HG03196 (cell line): Measurements from ENCODE around the gene NUTM1.
A peak's percentile ranks its signal among the peaks of the same experiment; 100 is the strongest.
"Not testable (repeated sequence)": the region's sequence is repeated elsewhere in the genome, so short reads cannot be mapped to it uniquely, and the experiment has no call there.

Source experiments
- ATAC-seq: cut with Tn5 transposase; IDR thresholded peaks from one replicate; pipeline ENCODE4 v1.9.1; 2021; ENCODE audit not compliant: unreplicated experiment

Gene NUTM1

DNA sequence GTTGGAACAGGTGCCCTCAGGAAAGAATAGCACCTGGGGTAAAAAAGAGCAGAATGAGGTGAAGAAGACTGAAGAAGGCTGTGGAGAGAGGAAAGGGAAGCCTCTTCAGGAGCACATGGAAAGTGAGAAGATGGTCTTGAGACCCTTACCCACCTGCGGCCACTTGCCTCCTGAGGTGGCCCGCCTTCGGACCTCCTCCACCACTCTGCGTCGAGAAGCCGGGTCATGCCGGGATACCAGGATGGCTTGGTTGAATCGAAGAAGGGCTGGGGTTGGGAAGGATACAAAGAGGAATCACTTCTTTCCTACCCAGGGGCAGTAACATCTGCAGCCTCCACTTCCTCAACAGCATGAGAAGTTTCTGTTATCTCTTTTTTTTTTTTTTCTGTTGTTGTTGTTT lies 20.9 kb downstream of the NUTM1 start:
- ATAC-seq = no peak

GRCh38 chr15:34365091-34365825 lies 22.1 kb downstream of the NUTM1 start:
- no peak for ATAC-seq

- ATAC-seq = no peak
These were observed 22.7 kb downstream of the NUTM1 start for GRCh38 chr15:34365836-34366235.

DNA sequence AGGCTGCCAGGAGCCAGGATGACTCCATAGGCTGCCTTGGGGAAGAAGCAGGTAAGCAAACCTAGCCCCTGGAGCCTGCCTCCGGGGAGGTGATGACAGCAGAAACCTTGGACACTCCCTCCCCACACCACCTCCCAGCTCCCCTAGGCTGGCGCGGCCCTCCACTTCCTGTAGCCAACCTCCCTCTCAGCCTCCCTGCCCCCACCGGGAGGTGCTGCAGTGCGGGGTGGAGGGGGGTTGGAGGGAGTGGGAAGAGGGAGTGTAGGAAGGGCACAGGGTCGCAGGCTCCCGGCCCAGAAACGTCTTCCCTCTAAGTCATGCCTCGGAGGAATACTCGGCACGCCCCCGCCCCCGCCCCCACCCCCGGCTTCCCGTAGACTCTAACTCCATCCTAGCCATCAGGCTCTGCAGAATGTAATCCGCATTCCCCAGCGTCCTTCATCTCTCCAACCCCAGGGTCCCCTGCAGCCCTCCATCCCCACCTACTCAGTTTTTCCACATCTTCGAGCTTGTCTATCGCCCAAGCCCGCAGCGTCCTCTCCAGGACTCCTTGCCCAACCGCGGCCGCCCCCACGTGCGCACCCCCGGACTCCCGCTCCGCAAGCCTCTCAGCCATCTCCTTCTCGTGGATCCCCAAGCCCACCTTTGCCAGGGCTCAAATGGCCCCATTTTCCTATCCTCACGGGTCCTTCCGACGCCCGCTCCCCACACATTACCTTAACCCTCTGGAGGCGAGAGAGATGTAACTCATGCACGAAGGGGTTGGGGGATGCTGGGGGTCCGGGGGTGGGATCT lies 23.4 kb downstream of the NUTM1 start:
- ATAC-seq = peak; percentile 33

DNA sequence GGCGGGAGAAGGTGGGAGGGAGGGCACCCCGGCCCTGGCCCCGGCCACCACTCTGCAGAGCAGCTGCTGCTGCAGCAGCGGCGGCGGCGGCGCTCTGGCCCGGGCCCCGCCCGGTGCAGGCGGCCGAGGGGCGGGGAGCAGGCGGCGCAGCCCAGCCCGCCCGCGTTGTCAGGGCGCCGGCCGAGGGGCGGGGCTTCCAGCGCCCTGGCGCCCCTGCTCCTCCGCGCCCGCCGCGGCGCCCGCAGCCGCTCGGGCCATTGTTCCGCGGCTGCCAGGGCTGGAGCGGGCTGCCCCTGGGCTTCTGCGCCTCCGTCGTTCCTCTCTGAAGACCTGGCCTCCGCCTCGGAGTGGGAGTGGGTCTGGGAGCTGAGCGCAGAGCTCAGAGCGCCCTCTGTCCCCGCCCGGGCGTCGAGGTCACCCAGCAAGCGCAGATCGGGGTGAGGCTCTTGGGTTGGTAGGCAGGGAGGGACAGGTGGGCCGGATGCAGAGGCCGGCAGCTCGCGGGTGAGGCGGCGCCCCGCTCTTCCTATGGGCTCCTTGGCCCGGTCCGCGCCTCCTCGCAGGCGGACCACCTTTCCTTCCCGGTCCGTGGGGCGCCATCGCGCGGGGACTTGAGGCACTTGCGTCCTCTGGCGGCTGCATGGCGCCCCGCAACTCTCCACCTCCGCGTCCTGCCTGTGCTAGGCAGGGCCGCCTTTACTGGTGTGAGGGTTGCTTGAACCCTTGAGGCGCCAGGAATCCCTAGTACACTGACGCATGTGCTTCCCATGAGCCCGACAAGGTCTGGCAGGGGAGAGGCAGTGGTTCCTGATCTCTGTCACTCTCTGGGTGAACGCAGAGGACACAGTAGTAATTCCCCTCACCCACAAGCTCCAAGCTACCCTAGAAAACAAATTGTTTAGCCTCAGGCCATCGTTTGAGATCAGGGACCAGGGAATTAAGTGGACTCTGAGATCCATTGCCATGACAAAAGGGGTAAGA lies 24.3 kb downstream of the NUTM1 start, which contains the start of gene LPCAT4:
TSS of gene LPCAT4 (minus strand) at position 96 of the 981 bp plus-strand sequence. CDS start 96 bp downstream, outside the sequence.
- ATAC-seq = peak; percentile 75

GRCh38 chr15:34370129-34370528 lies 27.0 kb downstream of the NUTM1 start:
- ATAC-seq = no peak

DNA sequence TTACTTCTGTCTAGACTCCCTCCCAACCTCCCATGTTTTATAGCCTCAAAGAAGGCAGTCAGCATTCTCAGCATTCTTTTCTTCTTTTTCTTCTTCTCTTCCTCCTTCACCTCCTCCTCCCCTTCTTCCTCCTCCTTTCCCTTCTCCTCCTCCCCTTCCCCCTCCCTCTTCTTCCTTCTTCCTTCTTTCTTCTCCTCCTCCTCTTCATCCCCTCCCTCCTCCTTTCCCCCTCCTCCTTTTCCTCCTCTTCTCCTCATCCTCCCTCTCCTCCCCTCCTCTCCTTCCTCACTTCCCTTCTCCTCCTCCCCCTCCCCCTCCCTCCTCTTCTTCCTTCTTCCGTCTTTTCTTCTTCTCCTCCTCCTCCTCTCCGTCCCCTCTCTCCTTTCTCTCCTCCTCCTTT lies 27.5 kb downstream of the NUTM1 start:
- no peak for ATAC-seq

DNA sequence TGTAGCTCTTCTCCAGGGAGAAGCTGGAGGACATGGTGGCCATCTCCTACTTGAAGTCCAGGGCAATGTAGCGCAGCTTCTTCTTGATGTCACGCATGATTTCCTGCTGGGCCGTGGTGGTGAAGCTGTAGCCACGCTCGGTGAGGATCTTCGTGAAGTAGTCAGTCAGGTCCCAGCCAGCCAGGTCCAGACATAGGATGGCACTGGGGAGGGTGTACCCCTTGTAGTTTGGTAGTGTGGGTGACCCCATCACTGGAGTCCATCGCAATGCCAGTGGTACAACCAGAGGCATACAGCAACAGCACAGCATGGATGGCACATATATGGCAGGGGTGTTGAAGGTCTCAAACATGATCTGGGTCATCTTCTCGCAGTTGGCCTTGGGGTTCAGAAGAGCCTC lies 30.8 kb downstream of the NUTM1 start:
- ATAC-seq = no peak

DNA sequence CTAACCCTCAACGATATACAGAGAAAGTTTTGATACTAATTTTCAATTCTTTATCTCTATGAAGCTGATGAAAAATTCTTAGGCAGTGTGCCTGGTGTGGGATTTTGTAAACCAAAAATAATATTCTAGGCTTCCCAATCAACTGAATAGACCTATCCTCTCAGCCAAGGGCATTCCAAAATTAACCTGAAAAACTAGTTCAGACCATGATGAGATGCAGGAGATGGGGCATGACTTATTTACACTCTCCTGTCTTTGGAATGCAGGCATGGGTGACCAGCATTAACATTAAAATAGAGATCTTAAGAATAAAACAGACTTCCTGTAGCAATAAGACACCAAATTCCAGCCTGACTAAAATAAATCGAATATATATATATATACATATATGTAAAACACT lies 31.7 kb downstream of the NUTM1 start:
- no peak for ATAC-seq

DNA sequence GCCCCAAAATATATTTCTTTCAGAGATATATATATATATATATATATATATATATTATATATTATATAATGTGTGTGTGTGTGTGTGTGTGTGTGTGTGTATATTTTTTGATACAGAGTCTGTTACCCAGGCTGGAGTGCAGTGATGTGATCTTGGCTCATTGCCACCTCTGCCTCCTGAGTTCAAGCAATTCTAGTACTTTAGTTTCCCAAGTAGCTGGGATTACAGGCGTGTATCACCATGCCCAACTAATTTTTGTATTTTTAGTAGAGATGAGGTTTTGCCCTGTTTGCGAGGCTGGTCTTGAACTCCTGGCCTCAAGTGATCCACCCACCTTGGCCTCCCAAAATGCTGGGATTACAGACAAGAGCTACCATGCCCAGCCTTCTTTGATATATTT lies 32.4 kb downstream of the NUTM1 start:
- not testable (repeated sequence) for ATAC-seq

DNA sequence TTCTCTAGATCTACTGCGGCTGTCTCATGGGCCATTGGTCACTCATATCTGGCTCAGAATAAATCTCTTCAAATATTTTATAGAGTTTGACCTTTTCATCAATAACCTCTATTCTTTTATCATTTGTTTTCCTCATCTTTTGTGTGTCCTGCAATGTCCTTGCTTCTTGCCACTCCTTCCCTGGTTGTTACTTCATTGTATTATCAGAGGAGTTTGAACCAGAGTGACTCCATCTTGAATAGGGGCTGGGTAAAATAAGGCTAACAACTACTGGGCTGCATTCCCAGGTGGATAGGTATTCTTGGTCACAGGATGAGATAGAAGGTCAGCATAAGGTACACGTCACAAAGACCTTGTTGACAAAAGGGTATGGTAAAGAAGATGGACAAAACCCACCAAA lies 33.7 kb downstream of the NUTM1 start:
- no peak for ATAC-seq

DNA sequence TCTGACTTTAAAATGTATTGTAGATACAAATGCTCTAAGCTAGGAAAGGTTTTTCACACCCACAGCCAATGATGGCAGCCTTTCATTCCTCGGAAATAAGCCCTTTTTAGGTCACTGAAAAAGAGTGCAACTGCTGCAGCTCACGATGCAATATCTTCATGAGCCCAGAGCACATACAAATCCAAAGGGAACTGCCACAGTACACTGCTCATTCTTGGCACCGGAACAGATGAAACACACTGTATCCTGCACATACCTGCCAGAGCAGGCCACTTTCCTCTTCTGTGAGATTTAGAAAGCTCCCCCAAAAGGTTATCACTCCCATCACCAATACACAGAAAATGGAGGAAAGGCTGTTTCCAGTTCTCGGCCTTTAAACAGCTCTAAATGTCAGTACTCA lies 37.4 kb downstream of the NUTM1 start:
- not testable (repeated sequence) for ATAC-seq

DNA sequence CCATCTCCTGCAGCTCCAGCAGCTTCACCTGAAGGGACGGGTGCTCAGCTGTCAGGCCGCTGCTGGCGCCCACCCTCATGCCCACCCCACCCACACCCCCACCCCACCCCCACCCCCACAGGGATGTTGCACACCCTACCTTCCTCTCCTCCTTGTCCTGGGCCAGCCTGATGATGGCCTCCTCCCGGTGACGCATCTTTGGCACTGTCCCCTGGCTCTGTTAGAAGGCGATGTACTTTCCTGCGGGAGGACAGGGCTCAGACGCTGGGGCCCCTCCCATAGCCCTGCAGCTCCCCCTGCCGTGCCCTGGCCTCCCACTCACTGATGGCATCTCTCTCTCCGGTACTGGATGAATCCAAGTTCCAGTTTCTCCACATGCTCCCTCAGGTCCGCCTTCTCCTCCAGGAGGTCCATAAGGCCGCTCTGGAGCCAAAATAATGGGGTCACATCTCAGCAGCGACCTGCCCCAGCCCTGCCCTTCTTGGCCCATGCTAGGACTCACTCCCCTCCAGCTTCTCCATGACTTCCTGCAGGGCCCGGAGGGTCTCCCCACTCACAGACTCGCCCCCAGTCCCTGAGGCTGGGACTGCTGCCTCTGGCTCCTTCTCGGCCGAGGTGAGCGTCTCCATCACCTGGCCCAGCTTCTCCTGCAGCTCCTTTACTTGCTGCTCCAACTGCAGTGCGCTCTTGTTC lies 38.9 kb downstream of the NUTM1 start:
- ATAC-seq = not testable (repeated sequence)

GRCh38 chr15:34389594-34390086 lies 46.5 kb downstream of the NUTM1 start:
- not testable (repeated sequence) for ATAC-seq

- ATAC-seq = not testable (repeated sequence)
These were observed 49.9 kb downstream of the NUTM1 start for GRCh38 chr15:34392981-34393380.

GRCh38 chr15:34397637-34398259 lies 54.6 kb downstream of the NUTM1 start:
- not testable (repeated sequence) for ATAC-seq

DNA sequence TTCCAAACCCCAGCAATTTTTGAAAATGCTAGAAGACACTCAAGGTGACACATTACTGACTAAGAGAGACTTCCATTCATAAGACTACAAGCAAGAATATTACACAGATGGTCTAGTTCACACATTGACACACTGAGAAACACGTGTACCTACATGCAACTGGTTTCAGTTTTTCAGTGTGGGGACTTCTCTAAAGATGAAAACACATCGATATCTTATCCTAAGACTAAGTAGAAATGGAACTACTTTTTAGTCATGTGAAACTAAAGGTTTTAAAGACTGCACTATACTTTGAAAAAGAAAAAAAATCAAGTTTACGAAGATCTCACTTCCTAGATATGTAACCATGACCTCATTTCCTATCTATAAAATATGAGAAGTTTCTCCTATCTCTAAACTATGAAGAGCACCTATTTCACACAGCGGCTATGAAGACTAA lies 60.1 kb downstream of the NUTM1 start:
- not testable (repeated sequence) for ATAC-seq

- peak; percentile 39 for ATAC-seq
These were observed 60.8 kb downstream of the NUTM1 start for GRCh38 chr15:34403899-34404298.
